ENCODE measurements around the gene NFATC2. TPM values are rescaled to one million over a fixed set of nuclear protein-coding genes. Genes with fewer than 3 reads are reported as not detected.
"Not testable (repeated sequence)": the region's sequence is repeated elsewhere in the genome, so short reads cannot be mapped to it uniquely, and the experiment has no call there.

The NFATC2 gene
- total RNA-seq, 1 experiment from 2014 or later = 15.8 TPM

GRCh38 chr20:51571460-51571794, 28.9 kb upstream of the NFATC2 start:
- no peak overlapping the region for H3K27ac Mint-ChIP-seq (ENCODE audit: unreplicated experiment)
- DNase-seq = no peak
- peaks cover 13% of the 10 kb centered on the region for H3K4me1 Mint-ChIP-seq (ENCODE audit: low read depth, unreplicated experiment)
- no peak for TF ChIP-seq CTCF (IDR thresholded peaks at IDR 0.05; ENCODE audit: unreplicated experiment)
- CTCF ChIA-PET = no interaction called here
- peaks cover 5% of the 10 kb centered on the region for H3K36me3 Mint-ChIP-seq (ENCODE audit: insufficient read depth, unreplicated experiment)
- intact Hi-C loops (cut with micrococcal nuclease; ENCODE audit: unreplicated experiment) = no loop called here
- peaks cover 3% of the 10 kb centered on the region for H3K9me3 Mint-ChIP-seq (ENCODE audit: low read depth, unreplicated experiment)
- H3K4me3 Mint-ChIP-seq (ENCODE audit: low read depth, unreplicated experiment) = no peak overlapping the region
- H3K27me3 Mint-ChIP-seq (ENCODE audit: unreplicated experiment) = peaks cover 55% of the 10 kb centered on the region
- BruUV-seq (replicated peaks) = no TSS peak

DNA sequence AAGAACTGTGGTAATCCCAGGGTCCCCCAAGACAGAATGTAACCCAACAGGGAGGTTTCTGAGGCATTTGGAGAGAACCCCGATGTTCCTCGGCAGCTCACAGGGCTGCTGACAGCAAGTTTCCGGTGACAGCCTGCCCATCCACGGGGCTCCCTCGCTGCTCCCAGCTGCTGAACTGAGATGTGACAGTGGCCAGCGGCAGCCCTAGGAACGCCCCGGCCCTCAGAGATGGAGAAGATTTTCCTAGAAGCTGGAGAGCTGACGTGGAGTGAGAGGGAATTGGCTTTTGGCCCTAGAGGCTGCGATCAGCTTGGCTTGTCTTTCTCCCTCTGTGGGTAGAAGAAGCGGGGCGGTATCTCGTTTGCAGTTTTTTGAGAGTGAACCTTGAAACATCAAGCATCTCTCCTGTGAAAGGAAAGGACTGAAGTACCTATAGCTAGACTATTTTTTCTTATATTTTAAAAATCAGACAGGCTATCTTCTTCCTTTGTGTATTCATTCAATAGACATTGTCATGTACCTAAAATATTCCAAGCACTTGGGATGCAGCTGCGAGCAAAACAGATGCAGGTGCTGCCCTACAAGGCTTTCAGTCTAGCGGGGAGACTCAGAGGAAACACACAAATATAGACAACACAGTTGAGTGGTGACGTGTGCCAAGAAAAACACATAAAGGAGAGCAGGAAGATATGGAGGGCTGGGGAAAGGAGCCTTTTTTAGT, 28.4 kb upstream of the NFATC2 start:
- H3K4me1 Mint-ChIP-seq (ENCODE audit: low read depth, unreplicated experiment) = peaks cover 13% of the 10 kb centered on the region
- CTCF ChIA-PET = no interaction called here
- intact Hi-C loops (cut with micrococcal nuclease; ENCODE audit: unreplicated experiment) = no loop called here
- BruUV-seq (replicated peaks) = no TSS peak
- no peak for TF ChIP-seq CTCF (IDR thresholded peaks at IDR 0.05; ENCODE audit: unreplicated experiment)
- no peak overlapping the region for H3K27ac Mint-ChIP-seq (ENCODE audit: unreplicated experiment)
- peaks cover 5% of the 10 kb centered on the region for H3K36me3 Mint-ChIP-seq (ENCODE audit: insufficient read depth, unreplicated experiment)
- H3K27me3 Mint-ChIP-seq (ENCODE audit: unreplicated experiment) = peaks cover 50% of the 10 kb centered on the region
- H3K4me3 Mint-ChIP-seq (ENCODE audit: low read depth, unreplicated experiment) = no peak overlapping the region
- DNase-seq = no peak
- peaks cover 3% of the 10 kb centered on the region for H3K9me3 Mint-ChIP-seq (ENCODE audit: low read depth, unreplicated experiment)

DNA sequence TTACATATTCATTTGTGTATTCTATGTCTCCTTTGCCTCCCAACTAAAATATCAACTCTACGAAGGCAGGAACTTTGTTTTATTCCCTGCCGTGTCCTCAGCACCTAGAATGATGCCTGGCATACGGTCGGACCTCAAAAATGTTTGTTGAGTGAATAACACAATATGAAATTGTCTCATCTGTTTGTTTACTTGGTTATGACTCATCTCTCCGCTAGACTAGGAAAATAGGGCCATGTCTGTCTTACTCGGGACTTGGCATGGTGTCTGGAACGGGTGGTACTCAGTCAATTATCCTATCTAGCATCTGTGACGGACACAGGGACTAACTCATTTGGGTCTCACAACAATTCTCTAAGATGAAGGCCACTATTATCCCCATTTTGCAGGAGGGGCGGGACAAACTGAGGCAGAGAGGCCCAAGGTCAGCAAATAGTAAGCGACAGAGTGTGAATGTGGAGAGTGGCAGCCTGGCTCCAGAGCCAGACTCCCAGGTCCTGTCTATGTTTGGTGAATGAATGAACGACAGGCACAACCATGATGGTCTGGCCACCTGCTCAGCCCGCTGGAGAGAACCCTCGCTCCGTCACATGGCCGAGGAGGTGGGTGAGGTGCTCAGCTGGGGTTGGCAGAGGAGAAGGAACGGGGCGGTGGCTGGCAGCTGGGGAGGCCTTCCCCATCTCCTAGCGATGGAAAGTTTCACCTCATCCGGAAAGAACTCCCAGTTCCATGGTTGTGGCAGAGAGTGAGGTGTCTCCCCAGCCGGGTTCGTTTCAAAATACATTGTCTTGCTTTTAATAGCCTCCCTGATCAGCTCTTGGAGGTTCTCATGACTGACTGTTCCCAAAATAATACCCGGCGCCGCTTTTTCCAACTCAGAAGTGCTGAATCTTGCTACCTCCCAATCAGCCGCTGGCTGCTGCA, 27.6 kb upstream of the NFATC2 start:
- Mint-ChIP-seq H3K27me3 (ENCODE audit: unreplicated experiment) (peaks cover 48% of the 10 kb centered on the region), H3K9me3 (ENCODE audit: low read depth, unreplicated experiment) (peaks cover 3% of the 10 kb centered on the region), H3K4me3 (ENCODE audit: low read depth, unreplicated experiment) (no peak overlapping the region), H3K27ac (ENCODE audit: unreplicated experiment) (no peak overlapping the region), H3K36me3 (ENCODE audit: insufficient read depth, unreplicated experiment) (peaks cover 5% of the 10 kb centered on the region), H3K4me1 (ENCODE audit: low read depth, unreplicated experiment) (peaks cover 13% of the 10 kb centered on the region)
- CTCF ChIA-PET = no interaction called here
- intact Hi-C loops (cut with micrococcal nuclease; ENCODE audit: unreplicated experiment) = no loop called here
- BruUV-seq (replicated peaks) = no TSS peak
- no peak for TF ChIP-seq CTCF (IDR thresholded peaks at IDR 0.05; ENCODE audit: unreplicated experiment)
- no peak for DNase-seq

DNA sequence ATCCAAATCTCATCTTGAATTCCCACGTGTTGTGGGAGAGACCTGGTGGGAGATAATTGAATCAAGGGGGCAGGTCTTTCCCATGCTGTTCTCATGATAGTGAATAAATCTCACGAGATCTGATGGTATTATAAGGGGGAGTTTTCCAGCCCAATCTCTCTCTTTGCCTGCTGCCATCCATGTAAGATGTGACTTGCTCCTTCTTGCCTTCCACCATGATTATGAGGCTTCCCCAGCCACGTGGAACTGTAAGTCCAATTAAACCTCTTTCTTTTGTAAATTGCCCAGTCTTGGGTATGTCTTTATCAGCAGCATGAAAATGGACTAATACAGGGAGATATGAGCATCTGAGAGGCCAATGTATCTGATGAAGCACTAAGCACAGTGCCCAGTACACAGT, 26.0 kb upstream of the NFATC2 start:
- intact Hi-C loops (cut with micrococcal nuclease; ENCODE audit: unreplicated experiment); BruUV-seq (replicated peaks); H3K9me3 Mint-ChIP-seq (ENCODE audit: low read depth, unreplicated experiment); H3K27ac Mint-ChIP-seq (ENCODE audit: unreplicated experiment); H3K4me3 Mint-ChIP-seq (ENCODE audit: low read depth, unreplicated experiment); DNase-seq; H3K36me3 Mint-ChIP-seq (ENCODE audit: insufficient read depth, unreplicated experiment): not testable (repeated sequence)
- CTCF ChIA-PET = interaction anchor here (0.5 kb wide), 1 partner anchor 72 kb away, joined by 4 read pairs; no protein-coding TSS in a partner anchor
- Mint-ChIP-seq H3K27me3 (ENCODE audit: unreplicated experiment) (peaks cover 54% of the 10 kb centered on the region), H3K4me1 (ENCODE audit: low read depth, unreplicated experiment) (peaks cover 17% of the 10 kb centered on the region)
